Putamen (tissue), 1 donor: Measurements from ENCODE around the gene KCNIP3.
"Not testable (repeated sequence)": the region's sequence is repeated elsewhere in the genome, so short reads cannot be mapped to it uniquely, and the experiment has no call there.

Experiments
- DNase-seq: peaks from one replicate; pipeline ENCODE4 v3.0.0-alpha.2; 2016; ENCODE audit warnings: low spot score

Gene KCNIP3

DNA sequence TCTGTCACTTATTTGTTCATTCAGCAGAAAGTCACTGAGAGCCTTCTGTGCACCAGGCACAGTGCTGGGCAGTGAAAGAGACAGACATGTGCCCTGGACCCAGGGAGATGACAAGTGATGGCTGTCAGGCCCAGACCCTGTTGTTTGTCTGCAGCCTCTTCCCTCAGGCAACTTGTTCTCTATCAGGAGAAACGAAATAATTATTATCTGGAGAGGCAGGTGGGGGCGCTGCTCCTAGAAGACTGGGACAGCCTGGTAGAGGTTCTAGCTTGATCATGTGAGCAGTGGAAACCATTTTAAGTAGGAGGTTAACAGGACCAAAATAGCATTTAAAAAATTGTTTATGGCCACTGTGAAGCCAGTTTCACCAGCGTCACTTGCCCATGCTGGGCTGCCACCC, 107.5 kb downstream of the KCNIP3 start:
- DNase-seq = not testable (repeated sequence)

DNA sequence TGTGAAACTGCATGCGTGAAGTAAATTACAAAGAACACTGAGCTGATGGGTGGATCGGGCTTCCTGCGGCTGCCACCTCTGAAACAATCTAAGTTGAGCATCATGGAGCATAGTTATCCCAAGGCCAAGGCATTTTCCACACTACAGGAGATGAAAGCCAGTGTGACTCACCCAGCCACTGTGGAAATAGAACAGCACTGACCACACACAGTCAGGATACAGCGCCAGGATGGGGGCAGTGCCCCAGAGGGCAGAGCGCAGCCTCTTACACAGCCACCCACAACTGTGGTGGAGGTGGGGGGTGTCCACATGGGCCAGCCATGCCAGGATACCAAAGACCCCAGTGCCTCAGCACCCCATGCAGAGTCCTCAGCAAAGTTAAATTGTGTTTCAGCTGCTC, 114.1 kb downstream of the KCNIP3 start:
- DNase-seq = not testable (repeated sequence)

DNA sequence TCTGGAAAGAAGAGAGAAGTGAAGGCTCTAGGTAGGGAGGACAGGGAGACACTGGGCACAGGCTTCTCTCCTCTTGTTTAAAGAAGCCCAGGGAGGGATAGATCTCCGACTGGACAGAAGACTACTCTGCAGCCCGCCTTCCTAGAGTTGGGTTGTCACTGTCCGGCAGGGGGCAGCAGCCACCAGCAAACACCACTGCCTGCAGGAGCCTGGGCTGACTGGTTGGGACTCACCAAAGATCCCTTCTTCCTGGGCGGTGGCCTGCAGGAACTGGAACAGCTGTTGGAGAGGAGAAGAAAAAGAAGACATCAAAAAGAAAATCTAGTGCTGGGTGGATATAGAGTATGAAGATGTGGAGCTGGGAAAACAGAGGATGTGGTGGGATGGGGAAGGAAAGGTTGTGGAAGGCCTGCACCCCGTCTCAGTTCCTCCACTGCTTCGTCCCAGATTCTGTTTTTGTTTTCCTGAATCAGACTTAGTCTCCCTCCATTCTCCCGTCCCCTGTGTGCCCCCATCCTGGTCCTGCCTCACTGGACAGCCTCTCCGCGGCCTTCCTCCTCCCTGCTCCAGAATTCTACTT, 117.0 kb downstream of the KCNIP3 start:
- peak; percentile 83 for DNase-seq

DNA sequence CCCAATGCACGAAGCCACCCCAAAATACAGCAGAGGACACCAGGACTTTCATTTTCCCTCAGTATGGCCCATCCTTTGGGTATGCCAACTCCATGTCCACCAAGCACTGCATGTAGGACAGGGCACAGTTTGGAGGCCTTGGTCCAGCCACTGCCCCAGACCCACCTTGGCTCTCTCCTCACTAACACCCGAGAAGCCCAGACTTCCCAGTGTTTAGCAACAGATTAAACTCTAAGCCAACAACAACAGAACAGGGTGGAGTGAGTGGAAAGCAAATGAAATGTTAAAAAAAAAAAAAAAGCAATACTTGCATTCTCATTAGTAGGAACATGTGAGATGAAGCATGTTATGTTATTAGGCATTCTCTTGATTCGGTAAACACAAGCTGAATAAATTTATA, 118.0 kb downstream of the KCNIP3 start:
- DNase-seq = not testable (repeated sequence)

DNA sequence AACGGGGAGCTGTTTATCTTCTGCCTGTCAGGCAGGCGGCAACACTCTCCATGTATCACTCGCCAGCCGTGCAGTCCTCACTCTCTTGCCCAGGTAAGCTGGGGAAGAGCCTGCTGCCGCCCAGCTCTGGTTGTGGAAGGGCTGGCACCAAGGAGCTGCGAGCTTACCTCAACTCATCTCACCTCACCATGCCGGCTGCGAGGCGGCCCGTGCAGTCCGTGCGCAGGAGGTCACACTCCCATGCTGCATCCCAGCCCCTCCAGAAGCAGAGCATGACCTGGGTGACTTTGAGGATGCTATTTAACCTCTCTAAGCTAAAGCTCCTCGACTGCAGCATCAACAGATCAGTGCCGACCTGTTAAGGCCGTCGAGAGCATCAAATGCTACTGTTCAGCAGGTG, 118.4 kb downstream of the KCNIP3 start:
- not testable (repeated sequence) for DNase-seq

DNA sequence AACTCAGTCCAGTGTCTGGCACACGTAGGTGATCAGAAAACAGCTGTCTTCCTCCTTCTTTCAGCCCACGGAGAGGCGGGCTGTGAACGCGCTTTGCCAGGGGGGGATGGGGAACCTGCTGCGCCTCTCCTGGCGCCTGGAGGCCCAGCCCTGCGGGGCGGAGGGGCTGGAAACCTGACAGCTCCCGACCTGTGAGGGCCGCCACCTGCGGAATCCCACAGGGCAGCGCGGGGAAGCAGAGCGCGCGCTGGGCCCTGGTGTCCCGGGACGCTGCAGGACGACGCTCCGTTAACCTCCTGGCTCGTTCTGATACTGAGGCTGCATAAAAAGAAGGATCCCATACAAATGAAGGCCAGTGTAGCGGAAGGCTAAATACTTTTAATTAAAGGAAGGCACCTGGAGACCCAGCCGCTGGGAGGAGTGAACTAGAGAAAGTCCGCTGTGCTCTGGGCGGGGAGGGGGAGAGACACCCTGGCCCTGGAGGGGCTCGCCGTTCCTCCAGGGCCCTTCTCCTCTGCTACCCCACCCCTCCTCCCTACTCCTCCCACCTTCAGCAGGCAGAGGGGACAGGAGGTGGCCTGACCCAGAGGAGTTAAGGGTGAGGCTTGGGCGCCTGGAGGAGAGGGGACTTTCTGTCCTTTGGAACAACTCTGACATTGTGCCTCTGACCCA, 130.2 kb downstream of the KCNIP3 start:
- DNase-seq = not testable (repeated sequence)

DNA sequence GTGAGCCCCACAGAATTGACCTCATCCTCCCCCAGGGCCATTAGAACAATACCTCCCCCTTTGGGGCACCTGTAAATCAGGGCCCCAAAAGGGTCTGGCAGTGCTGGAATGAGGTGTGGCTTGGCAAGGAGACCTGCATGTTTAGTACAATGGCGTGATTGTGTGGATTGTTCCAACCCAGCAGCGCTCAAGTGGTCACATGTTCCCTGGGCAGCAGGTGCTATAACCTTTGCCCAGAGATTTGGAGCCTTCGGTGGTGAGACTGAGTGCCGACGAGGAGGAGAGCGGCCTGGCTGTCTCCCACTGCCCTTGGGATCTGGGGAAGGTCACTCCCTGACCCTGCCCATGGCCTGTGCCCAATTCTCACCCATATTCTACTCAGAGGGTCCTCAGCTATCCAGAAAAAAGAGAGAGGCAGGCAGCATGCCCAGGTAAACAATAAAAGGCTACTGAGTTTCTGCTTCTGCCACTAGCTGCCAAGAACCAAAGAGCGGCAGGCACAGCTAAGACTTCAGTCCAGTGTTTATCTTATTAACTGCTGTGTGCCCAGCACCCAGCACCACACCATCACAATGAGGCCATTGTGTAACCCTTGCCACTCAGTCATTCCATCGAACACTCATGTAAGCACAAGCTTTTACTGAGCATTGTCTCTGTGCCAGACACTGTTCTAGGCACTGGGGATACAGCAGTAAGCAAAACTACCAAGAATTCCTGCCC, 132.8 kb downstream of the KCNIP3 start:
- not testable (repeated sequence) for DNase-seq

DNA sequence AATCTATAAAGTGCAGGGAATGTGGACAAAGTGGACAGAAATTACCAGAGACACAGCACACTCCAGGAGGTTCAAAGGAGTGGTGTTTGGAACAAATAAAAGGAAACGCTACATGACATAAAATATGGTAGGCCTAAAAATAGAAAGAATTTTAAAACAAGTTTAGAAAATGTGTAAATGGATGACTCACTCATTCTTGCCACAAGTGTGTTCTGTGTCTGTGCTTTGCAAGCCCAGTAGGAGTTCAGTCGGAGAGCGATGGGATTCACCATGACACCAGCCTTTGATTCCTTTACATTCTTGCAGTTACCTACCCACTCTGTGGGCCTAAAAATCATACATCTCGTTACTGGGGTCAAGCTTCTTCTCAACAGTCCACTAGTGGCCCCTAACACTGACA, 136.2 kb downstream of the KCNIP3 start:
- DNase-seq = not testable (repeated sequence)

DNA sequence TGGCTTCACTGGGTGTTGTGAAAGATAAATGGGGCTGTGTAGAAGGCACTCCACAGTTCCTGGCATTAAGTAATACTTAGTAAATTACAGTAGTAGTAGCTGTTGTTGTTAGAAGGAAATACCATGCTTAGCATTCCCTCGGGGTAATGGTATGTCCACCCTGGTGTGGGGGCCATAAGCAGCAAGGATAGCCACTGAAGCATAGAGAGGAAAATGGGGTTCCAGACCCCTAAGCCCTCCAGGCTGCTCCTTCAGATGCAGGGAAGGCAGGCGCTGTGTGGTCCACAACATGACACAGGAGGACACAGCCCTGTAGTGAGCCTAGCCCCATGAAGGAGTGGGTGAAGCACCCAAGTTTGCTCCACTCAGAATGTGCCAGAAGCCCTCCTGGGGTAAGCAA, 136.8 kb downstream of the KCNIP3 start:
- not testable (repeated sequence) for DNase-seq

DNA sequence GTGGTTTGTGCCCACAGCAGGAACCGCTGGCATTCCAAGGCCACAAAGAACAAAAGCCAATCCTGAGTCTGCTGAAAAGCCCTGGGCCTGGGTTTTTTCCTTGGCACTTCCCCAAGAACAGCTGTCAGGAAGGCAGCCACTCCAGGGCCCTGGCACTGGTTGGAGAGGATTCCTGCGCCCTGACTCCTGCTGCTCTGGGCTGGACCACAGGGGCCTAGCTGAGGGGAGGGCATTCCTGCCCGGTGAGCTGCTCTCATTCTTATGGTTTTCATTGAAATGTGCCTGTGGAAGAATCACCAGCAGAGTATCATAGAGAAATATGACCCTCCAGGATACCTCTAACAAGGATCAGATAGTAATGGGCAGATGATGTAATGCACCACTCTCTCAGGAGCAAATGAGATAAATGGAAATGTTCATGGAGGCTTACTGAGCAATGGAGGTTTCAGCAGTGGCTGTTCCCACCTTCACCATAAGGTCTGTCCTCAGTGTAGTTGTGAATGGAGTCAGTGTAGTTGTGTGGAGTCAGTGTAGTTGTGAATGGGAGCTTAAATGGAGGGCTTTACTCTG, 137.4 kb downstream of the KCNIP3 start:
- not testable (repeated sequence) for DNase-seq

DNA sequence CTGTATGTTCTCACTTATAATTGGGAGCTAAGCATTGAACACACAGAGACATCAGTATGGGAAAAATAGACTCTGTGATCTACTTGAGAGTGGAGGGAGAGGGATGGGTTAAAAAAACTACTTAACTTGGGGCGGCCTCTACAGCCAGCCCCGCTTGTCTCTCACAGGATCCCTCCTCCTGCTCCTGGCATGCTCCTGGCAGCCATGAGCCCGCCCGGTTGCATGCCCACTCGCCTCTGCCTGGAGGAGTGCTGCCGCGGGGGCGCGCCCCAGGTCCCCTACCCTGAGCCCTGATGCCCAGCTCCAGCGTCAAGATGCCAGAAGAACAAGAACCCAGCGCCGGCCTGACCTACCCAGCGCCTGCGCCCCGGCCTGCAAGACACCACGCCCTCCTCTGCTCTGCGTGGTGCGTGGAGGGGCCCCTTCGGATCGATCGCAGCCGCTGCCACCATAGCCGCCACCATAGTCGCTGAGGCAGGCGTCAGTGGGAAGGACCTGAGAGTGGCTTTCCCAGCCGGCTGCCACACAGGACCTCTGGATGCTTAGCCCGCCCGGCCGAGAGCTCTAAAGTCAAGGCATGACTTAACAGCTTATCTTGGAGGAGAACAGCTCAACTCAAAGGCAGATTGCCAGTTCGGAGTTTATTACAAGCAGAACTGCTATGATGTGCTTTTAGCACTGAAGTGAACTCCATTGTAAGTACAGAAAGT, 138.2 kb downstream of the KCNIP3 start:
- DNase-seq = not testable (repeated sequence)
